WI38 (cell line): ENCODE results near the gene RGS10.

ENCODE experiments used
- H3K4me3 ChIP-seq: 2 replicates; pipeline ENCODE4 v1.5.1; 2011; ENCODE audit warnings: low read depth, mild to moderate bottlenecking, control low read depth, low read length
- TF ChIP-seq, protein P1 (sequence below): IDR thresholded peaks from 2 replicates; pipeline ENCODE4 v1.5.1; 2012; ENCODE audit warnings: low read depth, mild to moderate bottlenecking, control low read depth, low read length

The RGS10 gene

DNA sequence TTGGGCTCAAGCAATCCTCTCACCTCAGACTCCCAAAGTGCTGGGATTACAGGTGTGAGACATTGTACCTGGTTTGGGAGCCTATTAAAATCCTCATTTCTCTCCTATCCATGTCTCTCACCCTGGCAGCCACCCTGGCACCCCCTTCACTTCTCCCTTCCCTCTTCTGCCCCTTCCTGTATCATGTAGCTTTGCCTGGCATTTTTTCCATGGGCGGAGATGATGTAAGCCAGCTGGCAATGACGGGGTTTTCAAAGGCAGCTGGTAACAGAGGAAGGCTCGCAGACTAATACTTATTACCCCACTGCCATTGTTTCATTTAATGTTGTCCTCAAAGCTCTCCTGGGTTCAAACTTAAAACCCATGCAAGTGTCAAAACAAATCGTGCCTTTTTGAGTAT, 61.9 kb downstream of the RGS10 start:
- TF ChIP-seq, protein P1, sequence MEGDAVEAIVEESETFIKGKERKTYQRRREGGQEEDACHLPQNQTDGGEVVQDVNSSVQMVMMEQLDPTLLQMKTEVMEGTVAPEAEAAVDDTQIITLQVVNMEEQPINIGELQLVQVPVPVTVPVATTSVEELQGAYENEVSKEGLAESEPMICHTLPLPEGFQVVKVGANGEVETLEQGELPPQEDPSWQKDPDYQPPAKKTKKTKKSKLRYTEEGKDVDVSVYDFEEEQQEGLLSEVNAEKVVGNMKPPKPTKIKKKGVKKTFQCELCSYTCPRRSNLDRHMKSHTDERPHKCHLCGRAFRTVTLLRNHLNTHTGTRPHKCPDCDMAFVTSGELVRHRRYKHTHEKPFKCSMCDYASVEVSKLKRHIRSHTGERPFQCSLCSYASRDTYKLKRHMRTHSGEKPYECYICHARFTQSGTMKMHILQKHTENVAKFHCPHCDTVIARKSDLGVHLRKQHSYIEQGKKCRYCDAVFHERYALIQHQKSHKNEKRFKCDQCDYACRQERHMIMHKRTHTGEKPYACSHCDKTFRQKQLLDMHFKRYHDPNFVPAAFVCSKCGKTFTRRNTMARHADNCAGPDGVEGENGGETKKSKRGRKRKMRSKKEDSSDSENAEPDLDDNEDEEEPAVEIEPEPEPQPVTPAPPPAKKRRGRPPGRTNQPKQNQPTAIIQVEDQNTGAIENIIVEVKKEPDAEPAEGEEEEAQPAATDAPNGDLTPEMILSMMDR, result no peak
- no peak overlapping the region for H3K4me3 ChIP-seq

DNA sequence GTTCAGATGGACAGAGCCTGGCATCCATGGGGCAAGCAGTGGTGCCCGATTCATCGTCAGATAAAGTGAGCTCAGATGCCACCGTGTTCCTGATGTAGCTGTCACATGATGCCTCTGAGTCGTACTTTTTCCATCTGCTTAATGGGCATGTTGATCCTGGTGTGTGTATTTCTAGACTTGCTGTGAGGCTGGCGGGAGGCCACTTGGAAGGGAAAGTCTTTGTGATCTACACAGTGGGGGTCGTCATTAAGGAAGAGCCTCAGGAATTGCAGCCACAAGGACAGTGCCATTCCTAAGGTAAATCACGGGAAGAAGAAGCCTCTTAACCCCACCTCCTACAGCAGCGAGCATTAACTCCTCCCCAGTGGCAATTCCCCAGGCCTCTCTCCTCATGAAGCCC, 63.0 kb downstream of the RGS10 start:
- TF ChIP-seq, protein P1, result no peak
- no peak overlapping the region for H3K4me3 ChIP-seq

DNA sequence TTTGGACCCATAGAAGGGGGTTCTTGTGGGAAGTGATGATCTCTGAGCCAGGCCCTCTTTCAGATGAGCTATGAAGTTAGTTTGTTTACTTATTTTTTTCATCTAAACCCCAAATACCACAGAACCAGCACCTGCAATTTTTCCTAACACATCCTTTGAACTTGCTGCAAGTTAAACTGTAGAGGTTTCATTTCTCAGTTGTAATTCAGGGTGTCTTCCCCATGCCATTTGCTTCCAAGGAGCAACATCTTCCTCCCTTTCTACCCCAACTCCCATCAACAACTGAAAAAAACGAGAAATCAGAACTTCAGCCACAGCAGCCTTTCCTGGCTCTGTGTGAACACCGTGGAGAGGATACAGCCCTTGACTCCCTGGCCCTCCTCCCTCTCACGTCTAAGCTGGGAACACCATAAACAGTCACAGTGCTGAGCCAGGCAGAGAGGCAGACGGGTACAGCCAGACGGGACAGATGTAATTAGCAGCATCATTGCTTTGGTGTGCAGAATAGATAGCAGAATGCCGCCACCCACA, 63.6 kb downstream of the RGS10 start:
- TF ChIP-seq, protein P1, result no peak
- H3K4me3 ChIP-seq, result no peak overlapping the region

DNA sequence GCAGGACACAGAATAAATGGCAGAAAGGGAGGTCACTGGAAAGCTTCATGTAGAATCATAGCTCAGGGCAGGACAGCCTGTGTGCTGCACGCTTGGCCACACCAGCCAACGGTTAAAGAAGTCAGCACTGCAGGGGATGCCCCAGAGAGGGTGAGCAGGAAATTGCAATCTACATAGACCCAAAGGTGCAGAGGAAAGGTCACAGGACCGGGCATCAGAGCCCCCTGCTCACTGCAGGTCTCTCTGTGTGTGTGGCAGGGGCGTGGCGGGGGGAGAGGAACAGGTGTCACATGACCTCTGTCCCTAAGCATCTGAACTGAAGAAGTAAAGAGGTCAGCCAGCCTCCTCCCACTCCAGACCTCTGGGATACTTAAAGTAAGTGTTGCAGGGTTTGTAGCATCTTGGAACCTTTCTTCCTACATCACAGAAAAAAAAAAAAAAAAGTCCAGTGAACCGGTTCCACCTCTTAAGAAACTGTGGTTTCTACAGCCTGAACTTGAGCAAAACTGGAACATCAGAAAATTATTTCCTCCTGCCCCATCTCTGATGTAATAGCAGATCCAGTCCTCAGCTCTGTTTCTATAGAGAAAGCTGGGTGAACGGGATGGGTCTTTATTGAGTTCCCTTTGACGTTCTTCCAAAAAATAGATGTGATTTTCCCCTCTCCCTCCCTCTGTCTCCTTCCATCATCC, 64.3 kb downstream of the RGS10 start:
- TF ChIP-seq, protein P1, result no peak
- no peak overlapping the region for H3K4me3 ChIP-seq

DNA sequence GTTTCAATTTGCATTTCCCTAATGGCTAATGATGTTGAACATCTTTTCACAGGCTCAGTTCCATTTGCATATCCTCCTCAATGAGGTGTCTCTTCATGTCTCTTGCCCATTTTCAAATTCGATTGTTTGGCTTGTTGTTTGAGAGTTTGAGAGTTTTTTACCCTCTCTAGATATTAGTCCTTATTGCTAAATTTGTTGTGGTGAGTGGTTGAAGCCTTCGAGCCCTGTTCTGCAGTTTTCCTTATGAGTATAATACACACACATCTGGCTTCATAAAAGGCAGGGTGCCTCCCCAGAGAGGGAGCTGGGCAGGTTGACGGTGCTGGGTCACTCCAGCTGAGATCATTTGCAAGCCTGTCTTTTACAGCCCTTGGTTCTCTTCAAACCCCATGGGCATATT, 65.1 kb downstream of the RGS10 start:
- TF ChIP-seq, protein P1, result no peak
- H3K4me3 ChIP-seq, result no peak overlapping the region

DNA sequence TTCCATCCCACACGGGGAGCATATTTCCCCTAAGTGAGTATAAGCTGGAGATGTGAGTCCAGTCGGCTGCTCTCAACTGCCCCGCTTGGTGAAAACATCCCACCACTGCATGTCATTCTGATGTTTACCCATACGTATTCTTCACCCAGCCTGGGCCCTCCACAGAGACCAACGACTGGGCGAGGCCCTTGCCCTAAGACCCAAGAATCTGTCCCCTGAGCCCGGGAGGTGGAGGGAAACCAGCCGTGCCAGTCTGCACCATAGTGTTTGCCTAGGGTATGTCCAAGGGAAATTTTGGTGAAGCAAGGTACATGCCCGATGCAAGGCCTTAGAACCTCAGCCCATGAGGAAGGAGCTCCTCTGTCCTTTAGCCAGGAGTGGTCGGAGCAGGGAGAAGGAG, 67.9 kb downstream of the RGS10 start:
- TF ChIP-seq, protein P1, result no peak
- no peak overlapping the region for H3K4me3 ChIP-seq

DNA sequence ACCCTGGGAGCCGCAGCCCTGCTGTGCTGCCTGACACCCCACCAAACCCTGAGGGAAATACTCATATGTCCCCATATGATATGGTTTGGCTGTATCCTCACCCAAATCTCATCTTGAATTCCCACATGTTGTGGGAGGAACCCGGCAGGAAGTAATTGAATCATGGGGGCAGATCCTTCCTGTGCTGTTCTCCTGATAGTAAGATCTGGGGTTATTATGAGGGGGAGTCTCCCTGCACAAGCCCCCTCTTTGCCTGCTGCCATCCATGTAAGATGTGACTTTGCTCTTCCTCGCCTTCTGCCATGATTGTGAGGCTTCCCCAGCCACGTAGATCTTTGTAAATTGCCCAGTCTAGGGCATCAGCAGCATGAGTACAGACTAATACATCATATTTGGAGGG, 68.7 kb downstream of the RGS10 start:
- TF ChIP-seq, protein P1, result no peak
- H3K4me3 ChIP-seq, result no peak overlapping the region
